ENCODE data around the gene CACNB4. TPM values are rescaled to one million over a fixed set of nuclear protein-coding genes. Genes with fewer than 3 reads are reported as not detected.

Gene CACNB4
- total RNA-seq, 1 experiment from 2014 or later = not detected

DNA sequence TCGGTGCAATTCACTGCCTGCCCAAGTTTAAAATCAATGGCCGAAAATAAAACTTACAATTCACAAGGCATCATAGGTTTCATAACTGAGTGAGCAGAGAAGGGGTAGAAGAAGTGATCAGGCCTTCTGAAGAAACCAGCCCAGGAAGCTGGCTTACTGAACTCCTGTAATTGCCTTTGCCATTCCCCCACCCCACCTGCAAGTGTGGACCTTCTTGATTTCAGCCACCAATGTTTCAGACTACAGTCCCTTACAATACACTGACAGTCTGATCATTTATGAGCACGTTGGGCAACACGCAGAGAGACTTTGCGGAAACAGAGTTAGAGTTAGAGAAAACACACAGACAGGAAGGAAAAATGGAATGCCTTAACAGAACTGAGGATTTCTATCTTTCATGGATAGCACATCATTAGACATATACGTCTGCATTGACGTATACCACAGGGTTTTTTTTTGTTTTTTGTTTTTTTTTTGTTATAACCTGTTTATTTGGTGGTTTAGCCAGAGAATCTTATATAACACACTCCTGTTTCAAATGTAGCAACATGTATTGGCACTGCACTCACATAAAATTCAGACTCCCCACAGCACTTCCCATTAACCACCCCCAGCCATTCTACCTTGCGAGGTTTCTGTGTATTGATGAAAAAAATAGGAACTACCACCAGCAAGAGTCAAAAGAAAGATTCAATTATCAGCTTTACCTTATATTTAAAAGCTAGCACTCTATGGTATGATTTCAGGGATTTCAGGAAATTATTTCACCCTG lies 126.4 kb downstream of the CACNB4 start:
- no peaks in the 10 kb centered on the region for H3F3A ChIP-seq (ENCODE audit: low read length, unreplicated experiment)
- no peaks in the 10 kb centered on the region for H3K9me2 ChIP-seq (replicated peaks; ENCODE audit: low read length)
- intact Hi-C loops (cut with micrococcal nuclease) = no loop called here
- TF ChIP-seq, protein P1, sequence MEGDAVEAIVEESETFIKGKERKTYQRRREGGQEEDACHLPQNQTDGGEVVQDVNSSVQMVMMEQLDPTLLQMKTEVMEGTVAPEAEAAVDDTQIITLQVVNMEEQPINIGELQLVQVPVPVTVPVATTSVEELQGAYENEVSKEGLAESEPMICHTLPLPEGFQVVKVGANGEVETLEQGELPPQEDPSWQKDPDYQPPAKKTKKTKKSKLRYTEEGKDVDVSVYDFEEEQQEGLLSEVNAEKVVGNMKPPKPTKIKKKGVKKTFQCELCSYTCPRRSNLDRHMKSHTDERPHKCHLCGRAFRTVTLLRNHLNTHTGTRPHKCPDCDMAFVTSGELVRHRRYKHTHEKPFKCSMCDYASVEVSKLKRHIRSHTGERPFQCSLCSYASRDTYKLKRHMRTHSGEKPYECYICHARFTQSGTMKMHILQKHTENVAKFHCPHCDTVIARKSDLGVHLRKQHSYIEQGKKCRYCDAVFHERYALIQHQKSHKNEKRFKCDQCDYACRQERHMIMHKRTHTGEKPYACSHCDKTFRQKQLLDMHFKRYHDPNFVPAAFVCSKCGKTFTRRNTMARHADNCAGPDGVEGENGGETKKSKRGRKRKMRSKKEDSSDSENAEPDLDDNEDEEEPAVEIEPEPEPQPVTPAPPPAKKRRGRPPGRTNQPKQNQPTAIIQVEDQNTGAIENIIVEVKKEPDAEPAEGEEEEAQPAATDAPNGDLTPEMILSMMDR (conservative IDR thresholded peaks at IDR 0.05; ENCODE audit: low read depth, low read length) = no peak
- TF ChIP-seq EZH2 (IDR thresholded peaks at IDR 0.05; ENCODE audit: low read length, unreplicated experiment) (no peak), EZH2phosphoT487 (IDR thresholded peaks at IDR 0.05; ENCODE audit: borderline replicate concordance, low read length) (no peak)
- no peaks in the 10 kb centered on the region for H3K79me2 ChIP-seq (ENCODE audit: low read length)
- POLR2A ChIA-PET (ENCODE audit: unreplicated experiment) = interaction anchor here (0.6 kb wide), 1 partner anchor 13 kb away, joined by 12 read pairs; no protein-coding TSS in a partner anchor
- DNase-seq (no peak), ATAC-seq (no peak)
- no peak overlapping the region for H3K9ac ChIP-seq (ENCODE audit: low read length)
- H4K20me1 ChIP-seq (ENCODE audit: low read length) = no peaks in the 10 kb centered on the region
- H2AFZ ChIP-seq (ENCODE audit: low read length) = no peak overlapping the region
- no TSS peak for BruUV-seq (replicated peaks)
- peaks cover 94% of the 10 kb centered on the region for H3K27me3 ChIP-seq (ENCODE audit: low read length)
- CTCF ChIA-PET = interaction anchor here (0.7 kb wide), 1 partner anchor 14 kb away, joined by 5 read pairs; no protein-coding TSS in a partner anchor
- no peaks in the 10 kb centered on the region for H3K4me1 ChIP-seq (ENCODE audit: insufficient read depth, low read length)
- H3K27ac ChIP-seq (ENCODE audit: low read length) = no peak overlapping the region
- H3K9me3 ChIP-seq (ENCODE audit: low read length) = no peaks in the 10 kb centered on the region
- H3K36me3 ChIP-seq (ENCODE audit: low read depth, low read length) = no peaks in the 10 kb centered on the region
- no peak overlapping the region for H3K4me3 ChIP-seq (ENCODE audit: low read length)
- no peak overlapping the region for H3K4me2 ChIP-seq (ENCODE audit: low read length)

DNA sequence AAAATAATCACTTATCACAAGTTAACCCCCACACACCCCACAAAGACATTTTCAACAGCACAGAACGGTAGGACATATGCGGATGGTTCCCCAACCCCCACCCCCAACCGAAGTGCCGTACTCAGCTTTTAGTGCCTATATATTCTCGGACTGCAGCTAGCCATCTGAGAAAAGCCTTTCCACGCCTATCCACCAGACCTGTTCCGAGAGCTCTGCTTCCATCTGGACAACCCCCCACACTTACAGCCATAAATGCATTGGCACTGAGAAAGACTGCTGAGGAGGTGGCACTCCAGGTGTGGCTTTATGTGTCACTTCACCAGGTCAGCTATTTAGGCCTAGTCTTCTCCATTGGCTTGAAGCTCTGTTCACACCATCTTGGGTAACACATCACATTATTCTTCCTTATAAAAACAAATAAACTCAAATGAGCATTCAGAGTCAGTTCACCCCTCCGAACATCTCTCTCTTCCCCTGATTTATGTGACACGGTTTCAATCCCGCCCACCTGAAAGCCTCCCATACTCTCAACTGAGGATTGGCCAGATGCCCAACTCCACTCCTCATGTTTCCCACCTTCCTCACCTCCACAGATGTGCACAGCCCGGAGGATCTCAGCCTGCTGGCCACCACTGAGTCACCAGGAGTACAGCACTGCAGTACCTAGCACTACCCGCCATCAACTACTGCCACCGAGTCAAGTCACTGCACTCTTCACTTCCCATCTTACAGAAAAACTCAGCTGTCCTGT lies 127.4 kb downstream of the CACNB4 start:
- Histone ChIP-seq H3F3A (ENCODE audit: low read length, unreplicated experiment) (no peaks in the 10 kb centered on the region), H3K79me2 (ENCODE audit: low read length) (no peaks in the 10 kb centered on the region), H3K4me3 (ENCODE audit: low read length) (no peak overlapping the region), H3K4me2 (ENCODE audit: low read length) (no peak overlapping the region), H4K20me1 (ENCODE audit: low read length) (no peaks in the 10 kb centered on the region), H3K9me3 (ENCODE audit: low read length) (no peaks in the 10 kb centered on the region), H3K9ac (ENCODE audit: low read length) (no peak overlapping the region), H3K36me3 (ENCODE audit: low read depth, low read length) (no peaks in the 10 kb centered on the region), H3K4me1 (ENCODE audit: insufficient read depth, low read length) (no peaks in the 10 kb centered on the region), H3K27ac (ENCODE audit: low read length) (no peak overlapping the region), H3K27me3 (ENCODE audit: low read length) (peaks cover 85% of the 10 kb centered on the region), H2AFZ (ENCODE audit: low read length) (no peak overlapping the region), H3K9me2 (replicated peaks; ENCODE audit: low read length) (no peaks in the 10 kb centered on the region)
- CTCF ChIA-PET = no interaction called here
- TF ChIP-seq, protein P1 (conservative IDR thresholded peaks at IDR 0.05; ENCODE audit: low read depth, low read length) = no peak
- no peak for TF ChIP-seq EZH2phosphoT487 (IDR thresholded peaks at IDR 0.05; ENCODE audit: borderline replicate concordance, low read length)
- TF ChIP-seq EZH2 (IDR thresholded peaks at IDR 0.05; ENCODE audit: low read length, unreplicated experiment) = no peak
- ATAC-seq (no peak), DNase-seq (no peak)
- POLR2A ChIA-PET (ENCODE audit: unreplicated experiment) = interaction anchor here (0.6 kb wide), 1 partner anchor 14 kb away, joined by 12 read pairs; no protein-coding TSS in a partner anchor
- intact Hi-C loops (cut with micrococcal nuclease) = no loop called here
- no TSS peak for BruUV-seq (replicated peaks)

All from PC-3 (cell line).